GM10847 (cell line): ENCODE results near the gene DLG2.

Experiments
- POLR2A ChIP-seq: IDR thresholded peaks from 2 replicates; pipeline ENCODE4 v1.6.1; 2011; ENCODE audit not compliant: insufficient read length; ENCODE audit errors: extremely low read depth

DLG2 gene

GRCh38 chr11:83979593-83979992 is 1647.6 kb downstream of the DLG2 start:
- no peak for TF ChIP-seq POLR2A

- no peak for TF ChIP-seq POLR2A
These were observed 1648.2 kb downstream of the DLG2 start for GRCh38 chr11:83978942-83979341.

- no peak for TF ChIP-seq POLR2A
These were observed 1651.1 kb downstream of the DLG2 start for GRCh38 chr11:83976086-83976485.

GRCh38 chr11:83972536-83972935 is 1654.6 kb downstream of the DLG2 start:
- no peak for TF ChIP-seq POLR2A

- no peak for TF ChIP-seq POLR2A
These were observed 1656.1 kb downstream of the DLG2 start for GRCh38 chr11:83971063-83971462.

GRCh38 chr11:83970061-83970671 is 1657.0 kb downstream of the DLG2 start:
- no peak for TF ChIP-seq POLR2A

- TF ChIP-seq POLR2A = no peak
These were observed 1669.9 kb downstream of the DLG2 start for GRCh38 chr11:83957038-83957900.

- no peak for TF ChIP-seq POLR2A
These were observed 1670.9 kb downstream of the DLG2 start for GRCh38 chr11:83956119-83956697.

- TF ChIP-seq POLR2A = no peak
These were observed 1672.4 kb downstream of the DLG2 start for GRCh38 chr11:83954780-83955179.

GRCh38 chr11:83951521-83951920 is 1675.6 kb downstream of the DLG2 start:
- TF ChIP-seq POLR2A = no peak

- no peak for TF ChIP-seq POLR2A
These were observed 1678.9 kb downstream of the DLG2 start for GRCh38 chr11:83948200-83948599.

- no peak for TF ChIP-seq POLR2A
These were observed 1681.2 kb downstream of the DLG2 start for GRCh38 chr11:83945976-83946375.

- TF ChIP-seq POLR2A = no peak
These were observed 1686.1 kb downstream of the DLG2 start for GRCh38 chr11:83941050-83941449.

- TF ChIP-seq POLR2A = no peak
These were observed 1689.0 kb downstream of the DLG2 start for GRCh38 chr11:83938148-83938547.

GRCh38 chr11:83933008-83933407 is 1694.1 kb downstream of the DLG2 start:
- no peak for TF ChIP-seq POLR2A

- no peak for TF ChIP-seq POLR2A
These were observed 1699.7 kb downstream of the DLG2 start for GRCh38 chr11:83927422-83927821.

GRCh38 chr11:83924795-83925542 is 1702.2 kb downstream of the DLG2 start:
- TF ChIP-seq POLR2A = no peak
